HG03095 (cell line): ENCODE data around the gene CRYBB3.
"Not testable (repeated sequence)": the region's sequence is repeated elsewhere in the genome, so short reads cannot be mapped to it uniquely, and the experiment has no call there.

Source experiments
- ATAC-seq: cut with Tn5 transposase; IDR thresholded peaks from one replicate; pipeline ENCODE4 v1.9.1; 2021; ENCODE audit warnings: moderate library complexity; ENCODE audit not compliant: unreplicated experiment

CRYBB3 gene

DNA sequence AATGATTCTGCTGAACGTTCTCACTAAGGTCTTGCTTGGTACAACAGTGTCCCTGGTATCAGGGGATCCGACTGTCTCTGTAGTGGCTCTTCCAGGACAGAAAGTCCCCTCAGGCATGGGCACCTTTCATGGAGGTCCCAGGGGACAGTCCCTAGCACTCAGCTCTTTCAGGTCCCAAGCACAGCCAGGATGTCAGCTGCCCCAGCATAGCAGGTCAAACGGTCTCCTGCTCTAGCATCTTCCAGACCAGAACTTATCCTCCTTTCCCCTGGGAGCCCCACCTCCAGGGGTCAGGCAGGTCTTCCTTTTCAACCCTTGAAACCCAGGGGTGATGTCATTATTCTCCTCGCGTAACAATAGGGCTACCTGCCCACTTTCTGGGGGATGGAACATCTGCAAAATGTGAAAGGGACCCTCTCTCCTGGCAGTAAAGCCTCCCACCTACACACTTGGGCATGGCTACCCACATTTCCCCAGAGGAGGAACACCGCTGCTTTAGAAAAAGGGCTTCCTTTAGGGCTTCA is 24.7 kb upstream of the CRYBB3 start:
- no peak for ATAC-seq

DNA sequence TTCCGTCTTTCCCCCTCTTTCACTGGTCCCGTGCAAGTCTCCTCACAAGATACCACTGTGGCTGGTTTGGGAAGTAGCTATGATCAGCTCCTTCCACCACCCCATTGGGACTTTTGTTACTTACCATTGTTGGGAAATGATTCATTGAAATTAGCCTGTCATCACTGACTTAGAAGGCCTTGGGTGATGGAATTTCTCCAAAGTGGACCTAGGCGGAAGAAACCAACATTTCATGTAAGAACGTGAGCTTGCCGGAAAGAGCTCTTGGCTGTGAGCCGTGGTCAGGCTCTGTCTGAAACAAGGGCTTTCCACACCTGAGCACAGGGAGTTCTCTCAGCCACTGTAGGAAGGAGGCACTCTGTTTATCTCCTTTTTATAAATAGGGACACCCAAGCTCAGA is 23.5 kb upstream of the CRYBB3 start:
- no peak for ATAC-seq

GRCh38 chr22:25176799-25177198 is 22.9 kb upstream of the CRYBB3 start:
- ATAC-seq: no peak

- no peak for ATAC-seq
Measured at GRCh38 chr22:25177226-25177625, 22.4 kb upstream of the CRYBB3 start.

- no peak for ATAC-seq
Measured at GRCh38 chr22:25177895-25178294, 21.8 kb upstream of the CRYBB3 start.

- ATAC-seq: not testable (repeated sequence)
Measured at GRCh38 chr22:25178348-25178747, 21.3 kb upstream of the CRYBB3 start.

DNA sequence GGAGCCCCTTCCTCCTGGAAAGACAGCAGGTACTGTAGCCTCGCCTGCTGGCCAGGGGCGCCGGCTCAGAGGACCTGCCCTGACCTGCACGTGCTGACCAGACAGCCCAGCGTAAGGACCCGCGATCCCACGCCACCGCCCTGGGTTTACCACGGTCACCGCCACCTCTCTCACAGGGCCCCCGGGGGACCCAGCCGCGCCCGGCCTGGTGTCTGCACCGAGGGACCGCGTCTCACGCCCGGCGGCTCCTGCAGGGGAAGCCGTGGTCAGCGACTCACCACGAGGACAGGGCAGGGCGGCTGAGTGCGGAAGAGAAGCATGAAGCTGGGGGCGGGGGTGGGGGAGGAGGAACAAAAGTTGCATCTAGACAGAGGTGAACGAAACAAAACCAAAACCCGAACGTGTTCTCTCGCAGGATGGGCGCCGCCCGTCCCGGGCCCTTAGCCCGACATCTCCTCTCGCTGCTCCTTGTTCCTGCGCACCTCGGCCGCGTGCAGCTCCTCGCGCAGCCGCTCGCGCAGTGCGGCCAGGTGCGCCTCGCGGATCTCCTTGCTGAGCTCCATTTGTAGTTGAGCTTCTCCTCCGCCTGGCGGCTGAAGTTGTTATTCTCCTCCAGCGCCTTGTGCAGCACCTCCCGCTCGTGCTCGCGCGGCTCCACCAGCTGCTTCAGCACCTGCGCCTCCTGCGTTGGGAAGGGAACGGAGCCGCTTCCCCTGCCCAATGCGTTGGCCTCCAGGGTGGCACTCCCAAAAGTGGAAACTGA is 20.6 kb upstream of the CRYBB3 start:
- ATAC-seq: not testable (repeated sequence)

GRCh38 chr22:25182131-25183110 is 17.2 kb upstream of the CRYBB3 start:
- ATAC-seq: no peak

DNA sequence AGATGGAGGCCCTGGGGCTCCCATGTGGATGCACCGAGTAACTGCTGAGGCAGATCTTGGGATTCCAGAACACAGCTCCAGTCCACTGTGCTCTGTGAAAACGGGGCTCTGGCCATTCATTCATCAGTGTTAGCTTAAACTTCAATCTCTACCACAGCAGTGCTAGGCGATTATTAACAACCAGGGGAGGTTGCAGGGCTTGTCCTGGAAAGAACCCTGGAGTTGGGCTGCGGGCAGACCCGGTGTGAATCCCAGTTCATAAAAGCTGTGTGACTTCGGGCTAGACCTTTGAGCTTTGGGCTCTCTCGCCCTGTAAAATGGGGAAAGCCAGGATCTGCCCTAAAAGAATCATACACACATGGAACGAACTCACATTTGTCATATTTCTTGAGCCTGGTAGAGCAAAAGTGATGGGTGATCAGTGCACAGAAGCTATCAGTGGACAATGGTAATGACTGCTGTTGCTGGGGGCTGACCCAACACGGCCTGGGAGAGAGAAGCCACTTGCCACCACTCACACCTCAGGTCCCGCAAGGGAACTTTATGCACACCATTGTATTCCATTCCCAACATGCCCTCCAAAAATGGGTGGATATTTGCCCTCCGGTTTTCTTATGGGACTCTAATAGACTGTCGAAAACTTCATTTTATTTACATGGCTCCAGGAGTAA is 15.6 kb upstream of the CRYBB3 start:
- ATAC-seq: no peak

DNA sequence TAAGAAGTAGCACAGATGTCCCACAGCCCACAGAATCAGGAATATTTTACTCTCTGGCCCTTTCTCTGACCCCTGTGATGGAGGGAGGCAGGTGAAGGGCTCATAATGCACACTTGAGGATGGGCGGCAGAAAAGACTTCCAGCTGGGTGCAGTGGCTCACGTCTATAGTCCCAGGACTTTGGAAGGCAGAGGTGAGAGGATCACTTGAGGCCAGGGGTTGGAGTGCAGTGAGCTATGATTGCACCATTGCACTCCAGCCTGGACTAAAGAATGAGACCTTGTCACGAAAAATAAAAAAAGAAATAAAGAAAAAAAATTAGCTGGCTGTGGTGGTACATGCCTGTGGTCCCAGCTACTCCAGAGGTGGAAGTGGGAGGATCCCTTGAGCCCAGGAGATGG is 13.5 kb upstream of the CRYBB3 start:
- no peak for ATAC-seq

- ATAC-seq: no peak
Measured at GRCh38 chr22:25187469-25187868, 12.2 kb upstream of the CRYBB3 start.

- no peak for ATAC-seq
Measured at GRCh38 chr22:25192406-25192805, 7.3 kb upstream of the CRYBB3 start.

- no peak for ATAC-seq
Measured at GRCh38 chr22:25193130-25193529, 6.5 kb upstream of the CRYBB3 start.

- no peak for ATAC-seq
Measured at GRCh38 chr22:25193548-25193947, 6.1 kb upstream of the CRYBB3 start.

GRCh38 chr22:25196326-25196725 is 3.3 kb upstream of the CRYBB3 start:
- ATAC-seq: no peak

DNA sequence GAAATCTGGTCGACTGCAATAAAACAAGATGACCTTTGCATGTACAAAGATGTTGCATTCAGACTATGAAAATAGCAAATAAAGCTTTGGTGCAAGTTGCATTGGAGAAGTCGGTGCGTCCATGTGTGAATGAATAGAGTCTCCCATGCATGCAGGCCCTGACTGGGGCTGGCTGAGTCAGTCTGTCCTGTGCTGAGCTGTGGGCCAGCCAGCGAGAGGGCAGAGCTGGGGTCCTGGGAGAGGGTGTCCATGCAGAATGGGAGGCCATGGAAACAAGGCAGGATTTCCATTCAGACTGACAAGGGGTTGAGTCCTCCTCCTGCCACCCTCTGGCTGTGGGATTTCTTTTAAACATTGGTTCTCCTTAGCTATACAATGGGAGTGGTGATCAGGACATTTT is 2.3 kb upstream of the CRYBB3 start:
- ATAC-seq: no peak

- ATAC-seq: no peak
Measured at GRCh38 chr22:25200967-25201366, 1.3 kb downstream of the CRYBB3 start.

GRCh38 chr22:25201557-25202273 is 2.1 kb downstream of the CRYBB3 start:
- ATAC-seq: no peak

- ATAC-seq: no peak
Measured at GRCh38 chr22:25202290-25202921, 2.7 kb downstream of the CRYBB3 start.

GRCh38 chr22:25203082-25203481 is 3.4 kb downstream of the CRYBB3 start:
- no peak for ATAC-seq
